HCT116 (cell line): ENCODE measurements around the gene HES6. TPM values are rescaled to one million over a fixed set of nuclear protein-coding genes. Genes with fewer than 3 reads are reported as not detected.

Experiments
- ATAC-seq: fragments of 200-7000 bp; cut with Tn5 transposase; 2 replicates; pipeline ENCODE4 v1.9.1; 2020; ENCODE audit warnings: mild to moderate bottlenecking, moderate library complexity
- BruUV-seq: library from RNA; stranded (reverse); fragments of 400-500 nt; replicated peaks from 2 replicates; lab custom pipeline; 2021; lab: Mats Ljungman, UMichigan
- CTCF ChIA-PET: fragments of 300-600 bp; sonication (Branson Sonifier 250); formaldehyde crosslinking; loops from one replicate; lab custom pipeline; 2021; ENCODE audit warnings: antibody characterized with exemption; lab: Charles Lee
- POLR2A ChIA-PET: fragments of 300-600, 350-600 bp; sonication (Branson Sonifier 250); formaldehyde crosslinking; loops from one replicate; lab custom pipeline; 2021; ENCODE audit warnings: antibody characterized with exemption; lab: Charles Lee
- RAD21 ChIA-PET, 2 experiments: fragments of 300-600 bp; sonication (Branson Sonifier 250); formaldehyde crosslinking; loops; one replicate each; lab custom pipeline; 2023; ENCODE audit warnings: low total read pairs in 2 of 2; ENCODE audit not compliant: uncharacterized antibody in 2 of 2, unreplicated experiment in 2 of 2, low non-redundant PET in 1 of 2; lab: Charles Lee
- DNase-seq: peaks from one replicate; pipeline ENCODE4 v3.0.0-alpha.2; 2010; ENCODE audit warnings: low read depth, low spot score
- H2AFZ ChIP-seq: fragments of 200-600 bp; shearing (Covaris generic), sonication (generic); 2 replicates; pipeline ENCODE4 v1.6.1; 2017; ENCODE audit warnings: low read depth, mixed run types, mixed read lengths, antibody characterized with exemption, low read length; ENCODE audit not compliant: poor library complexity, severe bottlenecking
- H3K27ac ChIP-seq: 2 replicates; pipeline ENCODE4 v1.5.1; 2012; ENCODE audit warnings: low read depth, low read length
- H3K27me3 ChIP-seq: fragments of 200-600 bp; sonication (generic); 2 replicates; pipeline ENCODE4 v1.6.1; 2016; ENCODE audit warnings: mixed run types, low read length, mixed read lengths; ENCODE audit not compliant: insufficient read depth
- H3K36me3 ChIP-seq, 2 experiments: fragments of 200-500 bp in 1 of 2; fragments of 200-600 bp in 1 of 2; sonication (Bioruptor generic) in 1 of 2; sonication (generic) in 1 of 2; 2 replicates each; pipeline versions ENCODE4 v1.5.1 to v1.6.1; 2014 to 2016; ENCODE audit warnings: low read length in 2 of 2, inconsistent platforms in 1 of 2, mixed read lengths in 1 of 2, mixed run types in 1 of 2; ENCODE audit not compliant: insufficient read depth in 2 of 2, control insufficient read depth in 1 of 2
- H3K4me1 ChIP-seq, 2 experiments: fragments of 200-600 bp in 1 of 2; sonication (generic) in 1 of 2; 2 replicates each; pipeline versions ENCODE4 v1.5.1 to v1.6.1; 2012 to 2017; ENCODE audit warnings: low read length in 2 of 2, inconsistent platforms in 1 of 2, mild to moderate bottlenecking in 1 of 2, mixed read lengths in 1 of 2, mixed run types in 1 of 2, moderate library complexity in 1 of 2; ENCODE audit not compliant: insufficient read depth in 2 of 2, control insufficient read depth in 1 of 2
- H3K4me2 ChIP-seq: fragments of 200-600 bp; sonication (generic); 2 replicates; pipeline ENCODE4 v1.6.1; 2017; ENCODE audit warnings: mixed run types, low read length, mixed read lengths
- H3K4me3 ChIP-seq, 2 experiments: fragments of 200-600 bp in 1 of 2; sonication (generic) in 1 of 2; replicated peaks in 1 of 2; 2 replicates each; pipeline ENCODE4 v1.5.1; 2011 to 2016; ENCODE audit warnings: low read length in 2 of 2, control low read depth in 1 of 2, low read depth in 1 of 2, mild to moderate bottlenecking in 1 of 2, mixed read lengths in 1 of 2, mixed run types in 1 of 2
- H3K79me2 ChIP-seq: fragments of 200-600 bp; sonication (generic); 2 replicates; pipeline ENCODE4 v1.6.1; 2017; ENCODE audit warnings: mild to moderate bottlenecking, mixed run types, low read length, moderate library complexity, mixed read lengths; ENCODE audit not compliant: insufficient read depth
- H3K9ac ChIP-seq: fragments of 200-600 bp; sonication (generic); 2 replicates; pipeline ENCODE4 v1.6.1; 2016; ENCODE audit warnings: low read length, mixed read lengths
- H3K9me2 ChIP-seq: fragments of 200-600 bp; sonication (generic), shearing (Covaris generic); 2 replicates; pipeline ENCODE4 v1.6.1; 2017; ENCODE audit warnings: mixed run types, mild to moderate bottlenecking, moderate library complexity; ENCODE audit not compliant: insufficient read depth
- H3K9me3 ChIP-seq, 2 experiments: fragments of 200-500 bp in 1 of 2; fragments of 200-600 bp in 1 of 2; sonication (Bioruptor generic) in 1 of 2; sonication (generic) in 1 of 2; 2 replicates each; pipeline ENCODE4 v1.6.1; 2014 to 2017; ENCODE audit warnings: low read length in 2 of 2, mixed read lengths in 2 of 2, inconsistent platforms in 1 of 2, low read depth in 1 of 2, mild to moderate bottlenecking in 1 of 2, mixed run types in 1 of 2, moderate library complexity in 1 of 2; ENCODE audit not compliant: control insufficient read depth in 1 of 2, insufficient read depth in 1 of 2
- H4K20me1 ChIP-seq: fragments of 200-600 bp; sonication (generic), shearing (Covaris generic); 2 replicates; pipeline ENCODE4 v1.6.1; 2017; ENCODE audit warnings: mixed run types, mild to moderate bottlenecking, moderate library complexity; ENCODE audit not compliant: insufficient read depth
- EGR1 ChIP-seq: IDR thresholded peaks from 2 replicates; pipeline ENCODE4 v1.6.1; 2012; ENCODE audit warnings: low read depth
- EZH2 ChIP-seq: fragments of 200-600 bp; sonication (generic); IDR thresholded peaks from 2 replicates; pipeline ENCODE4 v1.6.1; 2017; ENCODE audit warnings: antibody characterized with exemption, mixed run types
- EZH2phosphoT487 ChIP-seq: fragments of 200-600 bp; IDR thresholded peaks from 2 replicates; pipeline ENCODE4 v1.6.1; 2018; ENCODE audit warnings: antibody characterized with exemption, borderline replicate concordance
- JUND ChIP-seq: IDR thresholded peaks from 2 replicates; pipeline ENCODE4 v1.6.1; 2012
- POLR2A ChIP-seq: IDR thresholded peaks from 2 replicates; pipeline ENCODE4 v1.7.0; 2011; ENCODE audit warnings: borderline replicate concordance; ENCODE audit not compliant: insufficient read depth, insufficient read length; ENCODE audit errors: extremely low read depth
- POLR2AphosphoS5 ChIP-seq: IDR thresholded peaks from 2 replicates; pipeline ENCODE4 v1.6.1; 2011; ENCODE audit warnings: mild to moderate bottlenecking, low read depth, low read length, moderate library complexity
- RAD21 ChIP-seq: IDR thresholded peaks from 2 replicates; pipeline ENCODE4 v1.6.1; 2012; ENCODE audit warnings: low read depth, mild to moderate bottlenecking
- REST ChIP-seq: IDR thresholded peaks from 2 replicates; pipeline ENCODE4 v1.6.1; 2012; ENCODE audit warnings: low read depth
- SIN3A ChIP-seq: IDR thresholded peaks from 2 replicates; pipeline ENCODE4 v1.6.1; 2012; ENCODE audit warnings: low read depth
- SRF ChIP-seq: IDR thresholded peaks from 2 replicates; pipeline ENCODE4 v1.6.1; 2012; ENCODE audit warnings: low read depth
- YY1 ChIP-seq: IDR thresholded peaks from 2 replicates; pipeline ENCODE4 v1.6.1; 2011; ENCODE audit warnings: low read length, low read depth, moderate library complexity, mild to moderate bottlenecking; ENCODE audit not compliant: insufficient replicate concordance; ENCODE audit errors: extremely low read depth
- ZNF274 ChIP-seq: fragments of 200-500 bp; sonication (Bioruptor generic); IDR thresholded peaks from 2 replicates; pipeline ENCODE4 v1.6.1; 2014; ENCODE audit warnings: mild to moderate bottlenecking, low read depth, low read length, inconsistent platforms
- intact Hi-C: fragments of 100-400 bp; cut with micrococcal nuclease; formaldehyde crosslinking; loops from 2 replicates; pipeline ENCODE4 v1.10.0; 2022
- total RNA-seq: library from RNA; stranded (reverse); gene quantifications from one replicate; pipeline ENCODE4 v1.2.1, GENCODE V29; 2021; ENCODE audit not compliant: unreplicated experiment
- TF ChIP-seq, protein P1 (sequence below): IDR thresholded peaks from 2 replicates; pipeline ENCODE4 v1.6.1; 2011; ENCODE audit warnings: mild to moderate bottlenecking, low read length, moderate library complexity; ENCODE audit not compliant: insufficient replicate concordance; ENCODE audit errors: extremely low read depth
- TF ChIP-seq, protein P2 (sequence below): IDR thresholded peaks from 2 replicates; pipeline ENCODE4 v1.6.1; 2012

The HES6 gene
- total RNA-seq, 1 experiment from 2014 or later = 47.8 TPM

DNA sequence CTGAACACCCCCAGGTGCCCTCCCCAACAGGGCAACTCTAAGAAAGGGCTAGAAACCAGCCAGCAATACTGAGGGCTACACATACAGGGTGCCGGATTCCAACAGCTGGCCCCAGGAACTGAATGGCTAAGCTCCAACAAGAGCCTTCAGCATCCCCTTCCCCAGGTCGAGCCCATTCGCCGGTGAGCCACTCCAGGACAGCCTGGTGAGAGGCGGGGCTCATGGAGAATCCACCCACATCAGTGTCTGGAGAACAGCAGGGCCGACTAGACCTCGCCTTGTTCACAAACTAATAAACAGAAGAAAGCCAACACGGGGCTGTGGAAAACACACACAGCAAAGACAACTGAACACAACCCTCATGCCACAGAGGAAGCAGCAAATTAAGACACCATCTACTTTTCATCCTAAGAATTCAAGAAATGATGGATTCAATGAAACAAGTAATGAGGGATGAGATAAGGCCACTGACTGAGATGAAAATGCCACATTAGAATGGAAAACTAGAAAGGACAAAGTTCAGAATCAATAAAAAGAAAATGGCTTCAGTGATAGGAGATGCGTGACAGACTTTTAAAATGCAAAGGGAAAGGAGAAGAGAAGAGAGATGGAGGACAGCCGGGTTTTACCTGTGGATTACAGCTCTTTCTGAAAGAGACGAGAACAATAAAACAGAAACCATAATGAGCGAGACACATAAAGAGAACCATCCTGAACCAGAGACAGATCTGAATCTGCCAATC lies 40.4 kb upstream of the HES6 start:
- Histone ChIP-seq H3K9ac (no peak overlapping the region), H2AFZ (no peak overlapping the region), H4K20me1 (0 out of 2 replicates have a peak, but pooled peaks cover 4% of the 10 kb centered on the region), H3K36me3 (peaks cover 0 to 8% of the 10 kb centered on the region in 2 experiments; a peak in 1 of 4 replicates), H3K4me1 (no peaks in the 10 kb centered on the region), H3K27me3 (no peaks in the 10 kb centered on the region), H3K9me2 (no peaks in the 10 kb centered on the region), H3K4me3 (no peak overlapping the region), H3K9me3 (no peaks in the 10 kb centered on the region), H3K79me2 (peaks cover 43% of the 10 kb centered on the region), H3K4me2 (no peak overlapping the region), H3K27ac (no peak overlapping the region)
- no TSS peak for BruUV-seq
- DNase-seq = no peak
- intact Hi-C loops = no loop called here
- ATAC-seq = no peak
- ChIA-PET CTCF (interaction anchor here (0.6 kb wide), 1 partner anchor 837 kb away, joined by 3 read pairs; no protein-coding TSS in a partner anchor), POLR2A (no interaction called here), RAD21 (no interaction called here)
- TF ChIP-seq EZH2 = no peak
- TF ChIP-seq EGR1 = no peak
- TF ChIP-seq REST = no peak
- no peak for TF ChIP-seq YY1
- TF ChIP-seq JUND = no peak
- no peak for TF ChIP-seq SIN3A
- no peak for TF ChIP-seq ZNF274
- TF ChIP-seq, protein P1, sequence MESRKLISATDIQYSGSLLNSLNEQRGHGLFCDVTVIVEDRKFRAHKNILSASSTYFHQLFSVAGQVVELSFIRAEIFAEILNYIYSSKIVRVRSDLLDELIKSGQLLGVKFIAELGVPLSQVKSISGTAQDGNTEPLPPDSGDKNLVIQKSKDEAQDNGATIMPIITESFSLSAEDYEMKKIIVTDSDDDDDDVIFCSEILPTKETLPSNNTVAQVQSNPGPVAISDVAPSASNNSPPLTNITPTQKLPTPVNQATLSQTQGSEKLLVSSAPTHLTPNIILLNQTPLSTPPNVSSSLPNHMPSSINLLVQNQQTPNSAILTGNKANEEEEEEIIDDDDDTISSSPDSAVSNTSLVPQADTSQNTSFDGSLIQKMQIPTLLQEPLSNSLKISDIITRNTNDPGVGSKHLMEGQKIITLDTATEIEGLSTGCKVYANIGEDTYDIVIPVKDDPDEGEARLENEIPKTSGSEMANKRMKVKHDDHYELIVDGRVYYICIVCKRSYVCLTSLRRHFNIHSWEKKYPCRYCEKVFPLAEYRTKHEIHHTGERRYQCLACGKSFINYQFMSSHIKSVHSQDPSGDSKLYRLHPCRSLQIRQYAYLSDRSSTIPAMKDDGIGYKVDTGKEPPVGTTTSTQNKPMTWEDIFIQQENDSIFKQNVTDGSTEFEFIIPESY = no peak
- no peak for TF ChIP-seq POLR2AphosphoS5
- TF ChIP-seq, protein P2, sequence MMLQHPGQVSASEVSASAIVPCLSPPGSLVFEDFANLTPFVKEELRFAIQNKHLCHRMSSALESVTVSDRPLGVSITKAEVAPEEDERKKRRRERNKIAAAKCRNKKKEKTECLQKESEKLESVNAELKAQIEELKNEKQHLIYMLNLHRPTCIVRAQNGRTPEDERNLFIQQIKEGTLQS = no peak
- no peak for TF ChIP-seq SRF
- TF ChIP-seq EZH2phosphoT487 = no peak
- TF ChIP-seq RAD21 = no peak
- no peak for TF ChIP-seq POLR2A
